MCF 10A (cell line): ENCODE measurements around the gene SLC13A3. TPM values are rescaled to one million over a fixed set of nuclear protein-coding genes. Genes with fewer than 3 reads are reported as not detected.

Experiments
- BruUV-seq: library from RNA; stranded (reverse); fragments of 400-500 nt; replicated peaks from 2 replicates; lab custom pipeline; 2021; lab: Mats Ljungman, UMichigan
- CTCF ChIA-PET: fragments of 300-600 bp; sonication (Branson Sonifier 250); formaldehyde crosslinking; extraction: SDS; loops from one replicate; lab custom pipeline; 2021; ENCODE audit warnings: antibody characterized with exemption, inconsistent platforms; lab: Yijun Ruan, JAX
- POLR2A ChIA-PET: fragments of 300-600, 350-650 bp; sonication (Branson Sonifier 250); formaldehyde crosslinking; extraction: SDS; loops from one replicate; lab custom pipeline; 2020; ENCODE audit warnings: antibody characterized with exemption, inconsistent platforms; lab: Yijun Ruan, JAX
- DNase-seq: peaks from one replicate; pipeline ENCODE4 v3.0.0-alpha.2; 2018; ENCODE audit not compliant: unreplicated experiment
- H3K27ac Mint-ChIP-seq: one replicate; pipeline ENCODE4 v1.8.0; 2022; ENCODE audit warnings: mild to moderate bottlenecking, low read depth, mixed read lengths; ENCODE audit not compliant: unreplicated experiment
- H3K27me3 Mint-ChIP-seq: one replicate; pipeline ENCODE4 v1.8.0; 2022; ENCODE audit warnings: mixed read lengths; ENCODE audit not compliant: insufficient read depth, unreplicated experiment
- H3K36me3 Mint-ChIP-seq: one replicate; pipeline ENCODE4 v1.8.0; 2022; ENCODE audit warnings: mild to moderate bottlenecking, moderate library complexity, mixed read lengths; ENCODE audit not compliant: insufficient read depth, unreplicated experiment
- H3K4me1 Mint-ChIP-seq: one replicate; pipeline ENCODE4 v1.8.0; 2022; ENCODE audit warnings: mixed read lengths; ENCODE audit not compliant: insufficient read depth, unreplicated experiment
- H3K4me3 Mint-ChIP-seq: one replicate; pipeline ENCODE4 v1.8.0; 2022; ENCODE audit warnings: mild to moderate bottlenecking, moderate library complexity, mixed read lengths; ENCODE audit not compliant: unreplicated experiment
- H3K9me3 Mint-ChIP-seq: one replicate; pipeline ENCODE4 v1.8.0; 2022; ENCODE audit warnings: mixed read lengths; ENCODE audit not compliant: unreplicated experiment
- CTCF ChIP-seq: fragments of 200-600 bp; IDR thresholded peaks from one replicate; pipeline ENCODE4 v1.8.0; 2022; ENCODE audit warnings: antibody characterized with exemption, mild to moderate bottlenecking; ENCODE audit not compliant: unreplicated experiment
- intact Hi-C: fragments of 100-400 bp; cut with micrococcal nuclease; formaldehyde crosslinking; loops from 2 replicates; pipeline ENCODE4 v1.14.1; 2022
- total RNA-seq: library from RNA; stranded (reverse); gene quantifications from 2 replicates; pipeline ENCODE4 v1.2.3, GENCODE V29; 2022

The SLC13A3 gene
- total RNA-seq, 1 experiment from 2014 or later, result not detected

GRCh38 chr20:46523108-46523507 lies 128.2 kb downstream of the SLC13A3 start:
- Mint-ChIP-seq H3K27me3 (peaks cover 36% of the 10 kb centered on the region), H3K4me1 (no peaks in the 10 kb centered on the region), H3K9me3 (no peaks in the 10 kb centered on the region), H3K36me3 (no peaks in the 10 kb centered on the region), H3K27ac (no peak overlapping the region), H3K4me3 (no peak overlapping the region)
- intact Hi-C loops, result no loop called here
- BruUV-seq, result no TSS peak
- TF ChIP-seq CTCF, result no peak
- DNase-seq, result no peak
- CTCF ChIA-PET, result interaction anchor here (0.6 to 9.6 kb wide), 8 partner anchors 12 to 679 kb away, joined by 3 to 125 read pairs (median 4); no protein-coding TSS in a partner anchor
- POLR2A ChIA-PET, result interaction anchor here (1.1 to 1.6 kb wide), 2 partner anchors 157 to 160 kb away, joined by 3 to 4 read pairs; no protein-coding TSS in a partner anchor

- no peak overlapping the region for H3K27ac Mint-ChIP-seq
- peaks cover 16% of the 10 kb centered on the region for H3K27me3 Mint-ChIP-seq
- intact Hi-C loops, result loop anchor here (1.0 kb wide), 3 partner anchors 160 to 227 kb away; no protein-coding TSS in a partner anchor
- H3K4me3 Mint-ChIP-seq, result no peak overlapping the region
- peak; percentile 61 for DNase-seq
- ChIA-PET CTCF (interaction anchor here (0.5 to 9.6 kb wide), 12 partner anchors 10 to 167 kb away, joined by 3 to 125 read pairs (median 4); no protein-coding TSS in a partner anchor), POLR2A (no interaction called here)
- BruUV-seq, result no TSS peak
- peak; percentile 84 for TF ChIP-seq CTCF
- H3K4me1 Mint-ChIP-seq, result no peaks in the 10 kb centered on the region
- no peaks in the 10 kb centered on the region for H3K36me3 Mint-ChIP-seq
- H3K9me3 Mint-ChIP-seq, result no peaks in the 10 kb centered on the region
These were observed 130.2 kb downstream of the SLC13A3 start for GRCh38 chr20:46520976-46521579.

- no peak for DNase-seq
- no peak overlapping the region for H3K27ac Mint-ChIP-seq
- CTCF ChIA-PET, result interaction anchor here (0.5 to 9.6 kb wide), 11 partner anchors 10 to 197 kb away, joined by 3 to 125 read pairs (median 3); partner anchors contain the start of gene TP53RK
- no peaks in the 10 kb centered on the region for H3K4me1 Mint-ChIP-seq
- TF ChIP-seq CTCF, result no peak
- H3K9me3 Mint-ChIP-seq, result no peaks in the 10 kb centered on the region
- intact Hi-C loops, result no loop called here
- POLR2A ChIA-PET, result interaction anchor here (0.6 kb wide), 1 partner anchor 162 kb away, joined by 3 read pairs; no protein-coding TSS in a partner anchor
- no TSS peak for BruUV-seq
- H3K27me3 Mint-ChIP-seq, result peaks cover 13% of the 10 kb centered on the region
- H3K36me3 Mint-ChIP-seq, result no peaks in the 10 kb centered on the region
- H3K4me3 Mint-ChIP-seq, result no peak overlapping the region
These were observed 130.7 kb downstream of the SLC13A3 start for GRCh38 chr20:46520540-46520939.

GRCh38 chr20:46519471-46520068 lies 131.7 kb downstream of the SLC13A3 start:
- POLR2A ChIA-PET, result interaction anchor here (0.6 to 0.7 kb wide), 2 partner anchors 8 to 9 kb away, joined by 3 read pairs; no protein-coding TSS in a partner anchor
- no peak for TF ChIP-seq CTCF

More at GRCh38 chr20:46519471-46520068, 131.7 kb downstream of the SLC13A3 start:
- no peak for DNase-seq
- Mint-ChIP-seq H3K4me3 (no peak overlapping the region), H3K27me3 (peaks cover 20% of the 10 kb centered on the region), H3K9me3 (no peaks in the 10 kb centered on the region), H3K4me1 (no peaks in the 10 kb centered on the region), H3K27ac (no peak overlapping the region), H3K36me3 (no peaks in the 10 kb centered on the region)
- intact Hi-C loops, result no loop called here
- CTCF ChIA-PET, result interaction anchor here (0.5 to 9.6 kb wide), 12 partner anchors 9 to 169 kb away, joined by 3 to 125 read pairs (median 3); partner anchors contain the start of gene TP53RK
- BruUV-seq, result no TSS peak
